HepG2 (cell line): Measurements from ENCODE around the gene PPP1R13B. TPM values are rescaled to one million over a fixed set of nuclear protein-coding genes. Genes with fewer than 3 reads are reported as not detected.

Source experiments
- ARNT ChIP-seq: fragments of 450-650 bp; IDR thresholded peaks from 2 replicates; pipeline ENCODE4 v1.6.1; 2017
- BORCS8-MEF2B ChIP-seq: sonication (generic); formaldehyde crosslinking; IDR thresholded peaks from 2 replicates; pipeline ENCODE4 v1.8.0; 2022; ENCODE audit warnings: mild to moderate bottlenecking, missing genetic modification reagents
- CBX1 ChIP-seq: IDR thresholded peaks from one replicate; pipeline ENCODE4 v1.6.1; 2016; ENCODE audit warnings: antibody characterized with exemption, low read depth
- CCAR2 ChIP-seq: fragments of 200-400 bp; formaldehyde crosslinking; optimal IDR thresholded peaks from 2 replicates; pipeline ENCODE3; 2018; ENCODE audit warnings: low read depth, mild to moderate bottlenecking, low read length, moderate library complexity
- EZH2 ChIP-seq: conservative IDR thresholded peaks from 2 replicates; pipeline ENCODE4 v1.6.1; 2012; ENCODE audit warnings: mild to moderate bottlenecking, low read depth, low read length, moderate library complexity
- FOXP1 ChIP-seq, 2 experiments: fragments of 450-650 bp in 1 of 2; IDR thresholded peaks; 2 replicates each; pipeline ENCODE4 v1.6.1; 2017 to 2018; ENCODE audit warnings: antibody characterized with exemption in 1 of 2
- KDM3A ChIP-seq: IDR thresholded peaks from 2 replicates; pipeline ENCODE4 v1.6.1; 2018; ENCODE audit warnings: low read depth, missing compliant biosample characterization
- MEIS2 ChIP-seq: sonication (generic); formaldehyde crosslinking; IDR thresholded peaks from 2 replicates; pipeline ENCODE4 v1.9.0; 2021; ENCODE audit warnings: mild to moderate bottlenecking, missing genetic modification reagents
- PAWR ChIP-seq: sonication (generic); formaldehyde crosslinking; IDR thresholded peaks from 2 replicates; pipeline ENCODE4 v1.4.0; 2020; ENCODE audit warnings: missing genetic modification reagents, mild to moderate bottlenecking, borderline replicate concordance
- SP1 ChIP-seq, 2 experiments: fragments of 450-650 bp in 1 of 2; sonication (generic) in 1 of 2; formaldehyde crosslinking in 1 of 2; IDR thresholded peaks; 2 replicates each; pipeline versions ENCODE4 v1.4.0 to v1.6.1; 2016 to 2020; ENCODE audit warnings: missing genetic modification reagents in 1 of 2
- ZBTB1 ChIP-seq: sonication (generic); formaldehyde crosslinking; IDR thresholded peaks from 2 replicates; pipeline ENCODE4 v1.4.0; 2020; ENCODE audit warnings: missing genetic modification reagents, borderline replicate concordance
- ZNF24 ChIP-seq: fragments of 450-650 bp; IDR thresholded peaks from 2 replicates; pipeline ENCODE4 v1.6.1; 2017; ENCODE audit warnings: antibody characterized with exemption, mild to moderate bottlenecking
- ZNF451 ChIP-seq: sonication (generic); formaldehyde crosslinking; IDR thresholded peaks from 2 replicates; pipeline ENCODE4 v1.5.0; 2020; ENCODE audit warnings: mild to moderate bottlenecking, missing genetic modification reagents
- ZNF558 ChIP-seq: sonication (generic); formaldehyde crosslinking; IDR thresholded peaks from 2 replicates; pipeline ENCODE4 v1.9.0; 2022; ENCODE audit warnings: mild to moderate bottlenecking, missing genetic modification reagents, borderline replicate concordance
- ZNF572 ChIP-seq: sonication (generic); formaldehyde crosslinking; IDR thresholded peaks from 2 replicates; pipeline ENCODE4 v1.5.1; 2020; ENCODE audit warnings: mild to moderate bottlenecking, missing genetic modification reagents
- ZNF589 ChIP-seq: sonication (generic); formaldehyde crosslinking; conservative IDR thresholded peaks from 2 replicates; pipeline ENCODE4 v1.8.0; 2022; ENCODE audit warnings: mild to moderate bottlenecking, moderate library complexity, missing genetic modification reagents
- ZNF678 ChIP-seq: sonication (generic); formaldehyde crosslinking; IDR thresholded peaks from 2 replicates; pipeline ENCODE4 v1.4.0; 2020; ENCODE audit warnings: mild to moderate bottlenecking, missing genetic modification reagents
- polyA plus RNA-seq, 8 experiments: library from polyadenylated mRNA; depleted of rRNA in 3 of 8; stranded (reverse) in 7 of 8; unstranded in 1 of 8; fragments of >200 nt; fragmentation: Illumina TruSeq in 4 of 8; extraction: Trizol in 4 of 8; gene quantifications; 2 replicates each; pipeline versions ENCODE4 v1.2.1 to v1.2.3, GENCODE V29; 2011 to 2016; ENCODE audit warnings: low read depth in 4 of 8, missing spikeins in 1 of 8, mixed read lengths in 1 of 8; ENCODE audit not compliant: insufficient read depth in 1 of 8
- total RNA-seq, 5 experiments: library from RNA; depleted of rRNA; stranded (reverse); fragments of >200 nt; fragmentation: Illumina TruSeq; extraction: Trizol; gene quantifications; 2 replicates each; pipeline ENCODE4 v1.2.3, GENCODE V29; 2016; ENCODE audit warnings: low read depth in 1 of 5
- TF ChIP-seq, protein P1 (sequence below): sonication (generic); formaldehyde crosslinking; IDR thresholded peaks from 2 replicates; pipeline ENCODE4 v1.8.0; 2022; ENCODE audit warnings: missing genetic modification reagents, low read depth, mild to moderate bottlenecking, borderline replicate concordance
- TF ChIP-seq, protein P2 (sequence below): sonication (generic); formaldehyde crosslinking; IDR thresholded peaks from 2 replicates; pipeline ENCODE4 v1.4.0; 2020; ENCODE audit warnings: missing genetic modification reagents
- TF ChIP-seq, protein P3 (sequence below): sonication (generic); formaldehyde crosslinking; IDR thresholded peaks from 2 replicates; pipeline ENCODE4 v1.4.0; 2020; ENCODE audit warnings: missing genetic modification reagents

The PPP1R13B gene
- total and polyA plus RNA-seq, 2 of the 13 experiments (the other 11 are each of a cell fraction or from before 2014, with no cell fraction given): 4.6 to 9.4 TPM

DNA sequence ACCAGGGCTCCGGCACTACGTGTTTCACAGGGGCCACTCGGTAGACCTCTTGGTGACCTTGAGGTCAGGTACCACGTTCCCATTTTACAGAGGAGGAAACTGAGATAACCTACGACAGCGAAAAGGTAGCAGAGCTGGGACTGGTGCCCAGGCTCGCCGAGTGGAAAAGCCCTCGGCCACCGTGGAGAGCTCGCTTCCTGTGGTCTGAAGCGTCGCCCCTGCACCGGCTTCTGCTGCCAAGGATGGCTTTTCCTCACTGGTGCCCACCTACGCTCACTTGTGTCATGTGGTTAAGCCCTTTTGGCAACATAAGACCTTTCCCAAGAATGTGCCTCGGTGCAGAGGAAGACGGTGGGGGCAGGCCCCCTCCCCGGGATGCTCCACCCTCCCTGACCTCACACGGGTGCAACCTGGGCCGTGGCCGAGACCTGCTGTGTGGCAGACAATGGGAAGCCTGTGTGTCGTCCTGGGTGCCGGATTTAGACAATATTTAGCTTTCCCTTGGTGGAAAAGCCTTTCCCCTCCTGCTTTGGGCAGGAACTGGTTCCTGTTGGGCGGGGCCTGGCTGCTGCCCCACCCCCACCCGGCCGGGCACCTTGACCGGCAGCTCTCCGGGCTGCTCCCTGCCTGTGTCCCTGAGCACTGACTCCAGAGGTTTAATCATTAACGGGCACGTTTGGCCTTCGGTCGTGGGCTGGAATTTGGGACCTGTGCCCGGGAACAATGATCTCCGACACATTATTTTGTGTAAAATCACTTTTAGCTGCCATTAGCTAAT is 32.4 kb upstream of the PPP1R13B start (continued):
- no peak for TF ChIP-seq FOXP1 (IDR thresholded peaks at IDR 0.05)
- TF ChIP-seq FOXP1 (CRISPR knock-in tag; IDR thresholded peaks at IDR 0.05): peak; percentile 65; the same call in 1 of the 2 replicates
- peak; percentile 55; the same call in 1 of the 2 replicates for TF ChIP-seq ZNF589 (CRISPR knock-in tag)
- no peak for TF ChIP-seq ZNF558 (CRISPR knock-in tag)
- no peak for TF ChIP-seq ZNF678
- no peak for TF ChIP-seq SP1 (IDR thresholded peaks at IDR 0.05)
- TF ChIP-seq SP1 (CRISPR knock-in tag; IDR thresholded peaks at IDR 0.05): peak; percentile 75
- peak; percentile 87 for TF ChIP-seq CBX1
- TF ChIP-seq, protein P1, sequence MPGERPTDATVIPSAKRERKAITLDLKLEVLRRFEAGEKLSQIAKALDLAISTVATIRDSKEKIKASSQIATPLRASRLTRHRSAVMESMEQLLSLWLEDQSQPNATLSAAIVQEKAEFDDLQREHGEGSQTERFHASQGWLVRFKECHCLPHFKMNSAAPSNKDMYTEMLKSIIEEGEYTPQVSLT: no peak
- no peak for TF ChIP-seq ARNT
- TF ChIP-seq, protein P2, sequence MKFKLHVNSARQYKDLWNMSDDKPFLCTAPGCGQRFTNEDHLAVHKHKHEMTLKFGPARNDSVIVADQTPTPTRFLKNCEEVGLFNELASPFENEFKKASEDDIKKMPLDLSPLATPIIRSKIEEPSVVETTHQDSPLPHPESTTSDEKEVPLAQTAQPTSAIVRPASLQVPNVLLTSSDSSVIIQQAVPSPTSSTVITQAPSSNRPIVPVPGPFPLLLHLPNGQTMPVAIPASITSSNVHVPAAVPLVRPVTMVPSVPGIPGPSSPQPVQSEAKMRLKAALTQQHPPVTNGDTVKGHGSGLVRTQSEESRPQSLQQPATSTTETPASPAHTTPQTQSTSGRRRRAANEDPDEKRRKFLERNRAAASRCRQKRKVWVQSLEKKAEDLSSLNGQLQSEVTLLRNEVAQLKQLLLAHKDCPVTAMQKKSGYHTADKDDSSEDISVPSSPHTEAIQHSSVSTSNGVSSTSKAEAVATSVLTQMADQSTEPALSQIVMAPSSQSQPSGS (CRISPR knock-in tag): no peak; the same call in 1 of the 2 replicates
- no peak for TF ChIP-seq EZH2
- no peak; the same call in 1 of the 2 replicates for TF ChIP-seq MEIS2
- TF ChIP-seq ZNF451 (CRISPR knock-in tag): peak; percentile 72
- TF ChIP-seq, protein P3, sequence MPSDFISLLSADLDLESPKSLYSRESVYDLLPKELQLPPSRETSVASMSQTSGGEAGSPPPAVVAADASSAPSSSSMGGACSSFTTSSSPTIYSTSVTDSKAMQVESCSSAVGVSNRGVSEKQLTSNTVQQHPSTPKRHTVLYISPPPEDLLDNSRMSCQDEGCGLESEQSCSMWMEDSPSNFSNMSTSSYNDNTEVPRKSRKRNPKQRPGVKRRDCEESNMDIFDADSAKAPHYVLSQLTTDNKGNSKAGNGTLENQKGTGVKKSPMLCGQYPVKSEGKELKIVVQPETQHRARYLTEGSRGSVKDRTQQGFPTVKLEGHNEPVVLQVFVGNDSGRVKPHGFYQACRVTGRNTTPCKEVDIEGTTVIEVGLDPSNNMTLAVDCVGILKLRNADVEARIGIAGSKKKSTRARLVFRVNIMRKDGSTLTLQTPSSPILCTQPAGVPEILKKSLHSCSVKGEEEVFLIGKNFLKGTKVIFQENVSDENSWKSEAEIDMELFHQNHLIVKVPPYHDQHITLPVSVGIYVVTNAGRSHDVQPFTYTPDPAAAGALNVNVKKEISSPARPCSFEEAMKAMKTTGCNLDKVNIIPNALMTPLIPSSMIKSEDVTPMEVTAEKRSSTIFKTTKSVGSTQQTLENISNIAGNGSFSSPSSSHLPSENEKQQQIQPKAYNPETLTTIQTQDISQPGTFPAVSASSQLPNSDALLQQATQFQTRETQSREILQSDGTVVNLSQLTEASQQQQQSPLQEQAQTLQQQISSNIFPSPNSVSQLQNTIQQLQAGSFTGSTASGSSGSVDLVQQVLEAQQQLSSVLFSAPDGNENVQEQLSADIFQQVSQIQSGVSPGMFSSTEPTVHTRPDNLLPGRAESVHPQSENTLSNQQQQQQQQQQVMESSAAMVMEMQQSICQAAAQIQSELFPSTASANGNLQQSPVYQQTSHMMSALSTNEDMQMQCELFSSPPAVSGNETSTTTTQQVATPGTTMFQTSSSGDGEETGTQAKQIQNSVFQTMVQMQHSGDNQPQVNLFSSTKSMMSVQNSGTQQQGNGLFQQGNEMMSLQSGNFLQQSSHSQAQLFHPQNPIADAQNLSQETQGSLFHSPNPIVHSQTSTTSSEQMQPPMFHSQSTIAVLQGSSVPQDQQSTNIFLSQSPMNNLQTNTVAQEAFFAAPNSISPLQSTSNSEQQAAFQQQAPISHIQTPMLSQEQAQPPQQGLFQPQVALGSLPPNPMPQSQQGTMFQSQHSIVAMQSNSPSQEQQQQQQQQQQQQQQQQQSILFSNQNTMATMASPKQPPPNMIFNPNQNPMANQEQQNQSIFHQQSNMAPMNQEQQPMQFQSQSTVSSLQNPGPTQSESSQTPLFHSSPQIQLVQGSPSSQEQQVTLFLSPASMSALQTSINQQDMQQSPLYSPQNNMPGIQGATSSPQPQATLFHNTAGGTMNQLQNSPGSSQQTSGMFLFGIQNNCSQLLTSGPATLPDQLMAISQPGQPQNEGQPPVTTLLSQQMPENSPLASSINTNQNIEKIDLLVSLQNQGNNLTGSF (CRISPR knock-in tag): no peak
- peak; percentile 48; the same call in 1 of the 2 replicates for TF ChIP-seq BORCS8-MEF2B (CRISPR knock-in tag)
- no peak for TF ChIP-seq ZBTB1 (CRISPR knock-in tag)
- TF ChIP-seq KDM3A (CRISPR knock-in tag): peak; percentile 89; the same call in 1 of the 2 replicates
- peak; percentile 69; the same call in 1 of the 2 replicates for TF ChIP-seq ZNF24
- no peak for TF ChIP-seq CCAR2
- TF ChIP-seq ZNF572 (CRISPR knock-in tag): no peak
- TF ChIP-seq PAWR: no peak
